ENCODE data around the gene TGFB1. TPM values are rescaled to one million over a fixed set of nuclear protein-coding genes. Genes with fewer than 3 reads are reported as not detected.
"Not testable (repeated sequence)": the region's sequence is repeated elsewhere in the genome, so short reads cannot be mapped to it uniquely, and the experiment has no call there.

Gene TGFB1
- total RNA-seq, 1 experiment from 2014 or later: 15.0 TPM

- peaks cover 99% of the 10 kb centered on the region for H3K36me3 Mint-ChIP-seq (ENCODE audit: insufficient read depth, unreplicated experiment)
- peaks cover 6% of the 10 kb centered on the region for H3K4me1 Mint-ChIP-seq (ENCODE audit: low read depth, unreplicated experiment)
- CTCF ChIA-PET: no interaction called here
Measured at GRCh38 chr19:41295499-41295898, 58.2 kb downstream of the TGFB1 start.

GRCh38 chr19:41294393-41294792 lies 59.3 kb downstream of the TGFB1 start:
- H3K36me3 Mint-ChIP-seq (ENCODE audit: insufficient read depth, unreplicated experiment): peaks cover 99% of the 10 kb centered on the region
- CTCF ChIA-PET: no interaction called here

More at GRCh38 chr19:41295499-41295898, 58.2 kb downstream of the TGFB1 start:
- no peak overlapping the region for H3K4me3 ChIP-seq (ENCODE audit: low read depth, low read length)
- no TSS peak for BruUV-seq (replicated peaks)
- Mint-ChIP-seq H3K27ac (ENCODE audit: unreplicated experiment) (no peak overlapping the region), H3K4me3 (ENCODE audit: unreplicated experiment) (peak overlapping the region; percentile 23), H3K9me3 (ENCODE audit: unreplicated experiment) (no peaks in the 10 kb centered on the region), H3K27me3 (ENCODE audit: insufficient read depth, unreplicated experiment) (no peaks in the 10 kb centered on the region)
- no peak for TF ChIP-seq CTCF (IDR thresholded peaks at IDR 0.05; ENCODE audit: insufficient read depth in 1 of 2, low read depth in 1 of 2, low read length in 1 of 2, severe bottlenecking in 1 of 2, unreplicated experiment in 1 of 2)
- intact Hi-C loops (cut with micrococcal nuclease; ENCODE audit: unreplicated experiment): no loop called here
- no peaks in the 10 kb centered on the region for H3K9me3 ChIP-seq
- peak; percentile 30 to 51 for DNase-seq
- H3K36me3 ChIP-seq (ENCODE audit: control insufficient read depth, insufficient read depth, low read length): peaks cover 16% of the 10 kb centered on the region
- peaks cover 13% of the 10 kb centered on the region for H3K4me1 ChIP-seq
- POLR2A ChIA-PET: no interaction called here
- no peaks in the 10 kb centered on the region for H3K27me3 ChIP-seq (replicated peaks; ENCODE audit: control insufficient read depth, insufficient read depth, low read length)

GRCh38 chr19:41289814-41290213 lies 63.9 kb downstream of the TGFB1 start:
- DNase-seq; H3K27me3 Mint-ChIP-seq (ENCODE audit: insufficient read depth, unreplicated experiment); CTCF ChIA-PET; H3K9me3 ChIP-seq; H3K4me3 Mint-ChIP-seq (ENCODE audit: unreplicated experiment); H3K4me1 ChIP-seq; H3K27me3 ChIP-seq (replicated peaks; ENCODE audit: control insufficient read depth, insufficient read depth, low read length); POLR2A ChIA-PET; H3K4me3 ChIP-seq (ENCODE audit: low read depth, low read length); H3K27ac Mint-ChIP-seq (ENCODE audit: unreplicated experiment); H3K9me3 Mint-ChIP-seq (ENCODE audit: unreplicated experiment); intact Hi-C loops (cut with micrococcal nuclease; ENCODE audit: unreplicated experiment); BruUV-seq (replicated peaks); H3K4me1 Mint-ChIP-seq (ENCODE audit: low read depth, unreplicated experiment): not testable (repeated sequence)
- peaks cover 12% of the 10 kb centered on the region for H3K36me3 ChIP-seq (ENCODE audit: control insufficient read depth, insufficient read depth, low read length)
- H3K36me3 Mint-ChIP-seq (ENCODE audit: insufficient read depth, unreplicated experiment): peaks cover 100% of the 10 kb centered on the region

More at GRCh38 chr19:41294393-41294792, 59.3 kb downstream of the TGFB1 start:
- H3K9me3 Mint-ChIP-seq (ENCODE audit: unreplicated experiment): no peaks in the 10 kb centered on the region
- Histone ChIP-seq H3K4me1 (peaks cover 13% of the 10 kb centered on the region), H3K27me3 (replicated peaks; ENCODE audit: control insufficient read depth, insufficient read depth, low read length) (no peaks in the 10 kb centered on the region), H3K9me3 (no peaks in the 10 kb centered on the region), H3K36me3 (ENCODE audit: control insufficient read depth, insufficient read depth, low read length) (peaks cover 16% of the 10 kb centered on the region), H3K4me3 (ENCODE audit: low read depth, low read length) (no peak overlapping the region)
- no peak overlapping the region for H3K4me3 Mint-ChIP-seq (ENCODE audit: unreplicated experiment)
- no peak overlapping the region for H3K27ac Mint-ChIP-seq (ENCODE audit: unreplicated experiment)
- no peaks in the 10 kb centered on the region for H3K27me3 Mint-ChIP-seq (ENCODE audit: insufficient read depth, unreplicated experiment)
- POLR2A ChIA-PET: no interaction called here
- H3K4me1 Mint-ChIP-seq (ENCODE audit: low read depth, unreplicated experiment): peaks cover 6% of the 10 kb centered on the region
- intact Hi-C loops (cut with micrococcal nuclease; ENCODE audit: unreplicated experiment): no loop called here
- no TSS peak for BruUV-seq (replicated peaks)
- no peak for DNase-seq
- TF ChIP-seq CTCF (IDR thresholded peaks at IDR 0.05; ENCODE audit: insufficient read depth in 1 of 2, low read depth in 1 of 2, low read length in 1 of 2, severe bottlenecking in 1 of 2, unreplicated experiment in 1 of 2): no peak

Data from Caco-2 (cell line).